Measurements from ENCODE around the gene TSPAN9.

DNA sequence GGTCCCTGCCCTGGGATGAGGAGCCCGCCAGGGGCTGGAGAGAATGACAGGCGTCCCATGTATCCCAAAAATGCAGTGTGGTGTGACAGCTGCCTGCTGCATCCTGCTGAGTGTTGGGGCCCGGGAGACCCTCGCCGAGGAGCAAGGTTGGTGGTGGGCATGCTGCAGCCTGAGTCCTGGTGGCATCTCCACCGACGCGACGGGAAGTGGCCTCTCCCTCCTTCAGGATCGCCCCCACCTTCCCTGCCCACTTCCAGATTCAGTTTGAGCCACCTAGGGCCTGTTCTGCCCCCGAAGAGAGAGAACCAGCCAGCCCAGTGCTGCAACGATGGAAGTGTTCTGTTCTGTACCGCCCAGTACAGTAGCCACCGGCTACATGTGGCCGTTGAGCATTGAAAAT is 70.1 kb downstream of the TSPAN9 start:
- TF ChIP-seq, protein P1, sequence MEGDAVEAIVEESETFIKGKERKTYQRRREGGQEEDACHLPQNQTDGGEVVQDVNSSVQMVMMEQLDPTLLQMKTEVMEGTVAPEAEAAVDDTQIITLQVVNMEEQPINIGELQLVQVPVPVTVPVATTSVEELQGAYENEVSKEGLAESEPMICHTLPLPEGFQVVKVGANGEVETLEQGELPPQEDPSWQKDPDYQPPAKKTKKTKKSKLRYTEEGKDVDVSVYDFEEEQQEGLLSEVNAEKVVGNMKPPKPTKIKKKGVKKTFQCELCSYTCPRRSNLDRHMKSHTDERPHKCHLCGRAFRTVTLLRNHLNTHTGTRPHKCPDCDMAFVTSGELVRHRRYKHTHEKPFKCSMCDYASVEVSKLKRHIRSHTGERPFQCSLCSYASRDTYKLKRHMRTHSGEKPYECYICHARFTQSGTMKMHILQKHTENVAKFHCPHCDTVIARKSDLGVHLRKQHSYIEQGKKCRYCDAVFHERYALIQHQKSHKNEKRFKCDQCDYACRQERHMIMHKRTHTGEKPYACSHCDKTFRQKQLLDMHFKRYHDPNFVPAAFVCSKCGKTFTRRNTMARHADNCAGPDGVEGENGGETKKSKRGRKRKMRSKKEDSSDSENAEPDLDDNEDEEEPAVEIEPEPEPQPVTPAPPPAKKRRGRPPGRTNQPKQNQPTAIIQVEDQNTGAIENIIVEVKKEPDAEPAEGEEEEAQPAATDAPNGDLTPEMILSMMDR (IDR thresholded peaks at IDR 0.05) = no peak
- TF ChIP-seq POLR2A (IDR thresholded peaks at IDR 0.05) (no peak), EP300 (IDR thresholded peaks at IDR 0.05) (no peak)
